ENCODE measurements around the gene MYL11.

- TF ChIP-seq ZNF274 (IDR thresholded peaks at IDR 0.05; ENCODE audit: low read depth, low read length) (no peak), POLR2A (IDR thresholded peaks at IDR 0.05; ENCODE audit: borderline replicate concordance, extremely low read depth, insufficient read depth, insufficient read length) (no peak), CTCF (IDR thresholded peaks at IDR 0.05 in 2 of 3, conservative IDR thresholded peaks at IDR 0.05 in 1 of 3; ENCODE audit: borderline replicate concordance in 1 of 3, insufficient read depth in 1 of 3, low read depth in 2 of 3, low read length in 2 of 3) (no peak), MAX (IDR thresholded peaks at IDR 0.05) (no peak), EZH2phosphoT487 (IDR thresholded peaks at IDR 0.05; ENCODE audit: borderline replicate concordance) (no peak), FOSL1 (IDR thresholded peaks at IDR 0.05; ENCODE audit: low read depth) (no peak), SIN3A (IDR thresholded peaks at IDR 0.05; ENCODE audit: low read depth) (no peak), CEBPB (IDR thresholded peaks at IDR 0.05; ENCODE audit: low read depth) (no peak), ZFX (IDR thresholded peaks at IDR 0.05) (no peak), REST (IDR thresholded peaks at IDR 0.05; ENCODE audit: low read depth) (no peak), EZH2 (IDR thresholded peaks at IDR 0.05) (no peak), TCF7L2 (IDR thresholded peaks at IDR 0.05; ENCODE audit: borderline replicate concordance, extremely low read depth, insufficient read depth, insufficient read length) (no peak), POLR2AphosphoS5 (IDR thresholded peaks at IDR 0.05; ENCODE audit: low read depth, low read length) (no peak)
Observed at GRCh38 chr16:30358990-30359870, 15.4 kb upstream of the MYL11 start.
